NCI-H345 (cell line): ENCODE measurements around the gene CAPN8.

ENCODE experiments used
- DNase-seq: peaks from one replicate; lab custom pipeline; 2025; lab: John Stamatoyannopoulos, UW

The CAPN8 gene

GRCh38 chr1:223654083-223654482 lies 11.4 kb downstream of the CAPN8 start:
- DNase-seq, result no peak

GRCh38 chr1:223653431-223653830 lies 12.1 kb downstream of the CAPN8 start:
- no peak for DNase-seq

- no peak for DNase-seq
Measured at GRCh38 chr1:223653015-223653414, 12.5 kb downstream of the CAPN8 start.

- DNase-seq, result no peak
Measured at GRCh38 chr1:223652436-223652941, 13.0 kb downstream of the CAPN8 start.

GRCh38 chr1:223651291-223651991 lies 14.1 kb downstream of the CAPN8 start:
- DNase-seq, result no peak

GRCh38 chr1:223650465-223650864 lies 15.0 kb downstream of the CAPN8 start:
- DNase-seq, result no peak

- DNase-seq, result no peak
Measured at GRCh38 chr1:223649222-223649621, 16.3 kb downstream of the CAPN8 start.

- no peak for DNase-seq
Measured at GRCh38 chr1:223647249-223647648, 18.3 kb downstream of the CAPN8 start.

- DNase-seq, result peak; percentile 42
Measured at GRCh38 chr1:223645903-223646302, 19.6 kb downstream of the CAPN8 start.

- DNase-seq, result peak; percentile 67
Measured at GRCh38 chr1:223642237-223642636, 23.3 kb downstream of the CAPN8 start.

- peak; percentile 38 for DNase-seq
Measured at GRCh38 chr1:223641523-223642039, 23.9 kb downstream of the CAPN8 start.

GRCh38 chr1:223639331-223639749 lies 26.2 kb downstream of the CAPN8 start:
- no peak for DNase-seq

- no peak for DNase-seq
Measured at GRCh38 chr1:223635236-223635635, 30.3 kb downstream of the CAPN8 start.

- DNase-seq, result no peak
Measured at GRCh38 chr1:223634423-223634822, 31.1 kb downstream of the CAPN8 start.

GRCh38 chr1:223631956-223632355 lies 33.5 kb downstream of the CAPN8 start:
- DNase-seq, result peak; percentile 61

- peak; percentile 33 for DNase-seq
Measured at GRCh38 chr1:223631473-223631872, 34.0 kb downstream of the CAPN8 start.

- DNase-seq, result no peak
Measured at GRCh38 chr1:223629126-223629457, 36.4 kb downstream of the CAPN8 start.

- peak; percentile 34 for DNase-seq
Measured at GRCh38 chr1:223628233-223629125, 37.0 kb downstream of the CAPN8 start.

GRCh38 chr1:223622132-223622842 lies 43.2 kb downstream of the CAPN8 start:
- DNase-seq, result no peak

- no peak for DNase-seq
Measured at GRCh38 chr1:223621312-223621734, 44.2 kb downstream of the CAPN8 start.

- no peak for DNase-seq
Measured at GRCh38 chr1:223620297-223620897, 45.1 kb downstream of the CAPN8 start.

GRCh38 chr1:223618680-223619079 lies 46.8 kb downstream of the CAPN8 start:
- no peak for DNase-seq
